Measurements from ENCODE around the gene MGAT3.

- TF ChIP-seq POLR2AphosphoS5 (IDR thresholded peaks at IDR 0.05): no peak
- no peak for TF ChIP-seq CTCF (IDR thresholded peaks at IDR 0.05 in 8 of 11, conservative IDR thresholded peaks at IDR 0.05 in 3 of 11)
These were observed 62.3 kb downstream of the MGAT3 start for GRCh38 chr22:39518996-39519680.

All from spleen (tissue), 7 donors.